K562 (cell line): ENCODE data around the gene IL18RAP. TPM values are rescaled to one million over a fixed set of nuclear protein-coding genes. Genes with fewer than 3 reads are reported as not detected.

ENCODE experiments used
- ATAC-seq: fragments of 200-7000 bp; cut with Tn5 transposase; 3 replicates; pipeline ENCODE4 v1.9.1; 2020; ENCODE audit warnings: moderate library complexity
- BruUV-seq: library from RNA; stranded (reverse); fragments of 400-500 nt; replicated peaks from 2 replicates; lab custom pipeline; 2021; lab: Mats Ljungman, UMichigan
- CTCF ChIA-PET: fragments of 300-600 bp; formaldehyde crosslinking; extraction: SDS; loops from one replicate; lab custom pipeline; 2021; ENCODE audit warnings: low intra/inter-chr PET ratio; lab: Yijun Ruan, JAX
- POLR2A ChIA-PET: fragments of 300-600, 350-650 bp; sonication (Branson Sonifier 250); formaldehyde crosslinking; extraction: SDS; loops from one replicate; lab custom pipeline; 2021; ENCODE audit warnings: antibody characterized with exemption, inconsistent platforms; lab: Yijun Ruan, JAX
- DNase-seq, 4 experiments: peaks; one replicate each; pipeline versions ENCODE4 v3.0.0 to v3.0.0-alpha.2; 2011 to 2018; ENCODE audit warnings: low spot score in 3 of 4, mixed read lengths in 3 of 4; ENCODE audit errors: extremely low read depth in 1 of 4
- FAIRE-seq: peaks from 2 replicates; lab custom pipeline; 2011; peaks lifted over from hg19 to GRCh38; lab: Jason Lieb, UNC
- H2AFZ ChIP-seq: 2 replicates; pipeline ENCODE4 v1.6.0; 2011; ENCODE audit warnings: low read depth, low read length, control low read depth, inconsistent platforms
- H3K27ac ChIP-seq: fragments of 200-600 bp; 3 replicates; pipeline ENCODE4 v1.8.0; 2011; ENCODE audit warnings: low read depth, mild to moderate bottlenecking, control low read depth, inconsistent platforms, low read length, moderate library complexity, mixed read lengths; ENCODE audit errors: extremely low read depth
- H3K27me3 ChIP-seq, 2 experiments: fragments of 300-600 bp in 1 of 2; 2 replicates in 1 of 2; 3 replicates in 1 of 2; pipeline versions ENCODE4 v1.6.0 to v1.8.0; 2011; ENCODE audit warnings: inconsistent platforms in 2 of 2, low read length in 2 of 2, mild to moderate bottlenecking in 1 of 2, mixed read lengths in 1 of 2, moderate library complexity in 1 of 2; ENCODE audit not compliant: control insufficient read depth in 2 of 2, insufficient read depth in 2 of 2
- H3K36me3 ChIP-seq: fragments of 300-600 bp; 3 replicates; pipeline ENCODE4 v1.8.0; 2011; ENCODE audit warnings: mild to moderate bottlenecking, low read length, inconsistent platforms; ENCODE audit not compliant: control insufficient read depth, insufficient read depth
- H3K4me1 ChIP-seq, 2 experiments: fragments of 200-600 bp in 1 of 2; replicated peaks in 1 of 2; 2 replicates in 1 of 2; 3 replicates in 1 of 2; pipeline versions ENCODE4 v1.5.1 to v1.8.0; 2011; ENCODE audit warnings: inconsistent platforms in 2 of 2, low read length in 2 of 2, mild to moderate bottlenecking in 1 of 2, mixed read lengths in 1 of 2, moderate library complexity in 1 of 2; ENCODE audit not compliant: control insufficient read depth in 2 of 2, insufficient read depth in 2 of 2
- H3K4me2 ChIP-seq: 2 replicates; pipeline ENCODE4 v1.6.1; 2011; ENCODE audit warnings: low read length, control low read depth, inconsistent platforms, mixed read lengths; ENCODE audit not compliant: insufficient read depth
- H3K4me3 ChIP-seq: fragments of 200-600 bp; sonication (generic), shearing (Covaris generic); 2 replicates; pipeline ENCODE4 v1.5.1; 2016; ENCODE audit warnings: control low read depth, inconsistent platforms
- H3K79me2 ChIP-seq: fragments of 200-600 bp; 3 replicates; pipeline ENCODE4 v1.8.0; 2011; ENCODE audit warnings: low read length, inconsistent platforms; ENCODE audit not compliant: control insufficient read depth, insufficient read depth
- H3K9ac ChIP-seq, 2 experiments: 2 replicates each; pipeline versions ENCODE4 v1.6.0 to v1.6.1; 2011; ENCODE audit warnings: low read depth in 2 of 2, low read length in 2 of 2, control low read depth in 1 of 2, inconsistent platforms in 1 of 2, mild to moderate bottlenecking in 1 of 2, mixed read lengths in 1 of 2; ENCODE audit not compliant: insufficient read depth in 1 of 2
- H3K9me1 ChIP-seq: one replicate; pipeline ENCODE4 v1.6.0; 2011; ENCODE audit warnings: inconsistent platforms, mild to moderate bottlenecking, low read length, moderate library complexity; ENCODE audit not compliant: control insufficient read depth, insufficient read depth
- H3K9me3 ChIP-seq: replicated peaks from 2 replicates; pipeline ENCODE4 v1.5.1; 2011; ENCODE audit warnings: low read depth, low read length, inconsistent platforms; ENCODE audit not compliant: control insufficient read depth, insufficient read depth
- H4K20me1 ChIP-seq: replicated peaks from 2 replicates; pipeline ENCODE4 v1.6.1; 2011; ENCODE audit warnings: low read length, inconsistent platforms, mixed read lengths; ENCODE audit not compliant: control insufficient read depth, insufficient read depth
- CBFA2T3 ChIP-seq: fragments of 450-650 bp; IDR thresholded peaks from 2 replicates; pipeline ENCODE4 v1.6.1; 2017
- GABPB2 ChIP-seq: fragments of 250-450 bp; sonication (Bioruptor Pico); conservative IDR thresholded peaks from 2 replicates; pipeline ENCODE4 v1.5.1; 2021; ENCODE audit warnings: mild to moderate bottlenecking
- HSF4 ChIP-seq: fragments of 250-450 bp; sonication (Bioruptor Pico); IDR thresholded peaks from 2 replicates; pipeline ENCODE4 v2.1.2; 2022; ENCODE audit warnings: mild to moderate bottlenecking, moderate library complexity, borderline replicate concordance
- PHB2 ChIP-seq: fragments of 450-650 bp; IDR thresholded peaks from 2 replicates; pipeline ENCODE4 v1.6.1; 2017; ENCODE audit warnings: low read depth
- PHF20 ChIP-seq: fragments of 450-650 bp; IDR thresholded peaks from 2 replicates; pipeline ENCODE4 v1.6.1; 2018; ENCODE audit not compliant: partially characterized antibody
- SETDB1 ChIP-seq: IDR thresholded peaks from one replicate; pipeline ENCODE4 v1.6.1; 2012; ENCODE audit warnings: low read length, control low read depth, inconsistent platforms
- SFPQ ChIP-seq: fragments of 200-400 bp; formaldehyde crosslinking; IDR thresholded peaks from 2 replicates; pipeline ENCODE4 v1.6.1; 2017; ENCODE audit warnings: mild to moderate bottlenecking, low read depth, low read length, moderate library complexity
- SMARCA5 ChIP-seq: fragments of 450-650 bp; IDR thresholded peaks from 2 replicates; pipeline ENCODE4 v1.6.1; 2016
- SMC3 ChIP-seq: conservative IDR thresholded peaks from 2 replicates; pipeline ENCODE4 v1.6.1; 2011; ENCODE audit warnings: low read depth, low read length, improper control_type of control experiment; ENCODE audit not compliant: insufficient read depth
- SRF ChIP-seq, 2 experiments: fragments of 250-450, 450-650 bp in 1 of 2; sonication (Bioruptor Pico) in 1 of 2; sonication (generic) in 1 of 2; formaldehyde crosslinking; IDR thresholded peaks; 2 replicates each; pipeline versions ENCODE4 v1.5.0 to v1.5.1; 2020 to 2022; ENCODE audit warnings: mild to moderate bottlenecking in 1 of 2, missing genetic modification reagents in 1 of 2
- THRB ChIP-seq: fragments of 450-650 bp; formaldehyde crosslinking; conservative IDR thresholded peaks from 2 replicates; pipeline ENCODE4 v1.4.0; 2022; ENCODE audit warnings: mild to moderate bottlenecking, missing genetic modification characterization
- ZEB2 ChIP-seq: fragments of 450-650 bp; IDR thresholded peaks from 2 replicates; pipeline ENCODE4 v1.6.1; 2016
- WGBS: fragments of 100-300 bp; shearing (Covaris generic); methylation state at CpG from one replicate; pipeline ENCODE4 v1.1.6; 2016; ENCODE audit warnings: low coverage, mixed read lengths; ENCODE audit not compliant: insufficient coverage; ENCODE audit errors: missing lambda C conversion rate; 5-methylcytosine and 5-hydroxymethylcytosine counted together
- in situ Hi-C: fragments of 300-500 bp; cut with MboI; formaldehyde crosslinking; loops from 4 replicates; pipeline ENCODE4 v1.15.0; 2018; ENCODE audit warnings: inconsistent platforms, mixed read lengths
- intact Hi-C: fragments of 100-400 bp; cut with micrococcal nuclease; formaldehyde crosslinking; loops from 2 replicates; pipeline ENCODE4 v1.14.2; 2022
- polyA plus RNA-seq, 8 experiments: library from polyadenylated mRNA; depleted of rRNA in 4 of 8; stranded (reverse) in 5 of 8; unstranded in 3 of 8; fragments of >200 nt; fragmentation: Nextera tagmentation in 2 of 8; fragmentation: Illumina TruSeq in 1 of 8; extraction: Ambion mirVana in 2 of 8; extraction: Trizol in 1 of 8; gene quantifications; 2 replicates each; pipeline versions ENCODE4 v1.2.1 to v1.2.3, GENCODE V29; 2011 to 2014; ENCODE audit warnings: inconsistent platforms in 1 of 8, missing spikeins in 1 of 8
- total RNA-seq, 7 experiments: library from RNA; depleted of rRNA in 6 of 7; stranded (reverse); fragments of >200 nt in 6 of 7; fragmentation: Illumina TruSeq in 2 of 7; extraction: Trizol in 2 of 7; gene quantifications; 2 replicates each; pipeline versions ENCODE4 v1.2.1 to v1.2.3, GENCODE V29; 2011 to 2021; ENCODE audit warnings: low replicate concordance in 1 of 7
- TF ChIP-seq, protein P1 (sequence below): fragments of 450-650 bp; formaldehyde crosslinking; IDR thresholded peaks from 2 replicates; pipeline ENCODE4 v1.4.0; 2020; ENCODE audit warnings: mild to moderate bottlenecking
- TF ChIP-seq, protein P2 (sequence below): fragments of 450-650 bp; formaldehyde crosslinking; IDR thresholded peaks from 2 replicates; pipeline ENCODE4 v1.4.0; 2022; ENCODE audit warnings: mild to moderate bottlenecking, moderate library complexity

IL18RAP gene
- total and polyA plus RNA-seq, 9 of the 15 experiments (the other 6 are each of a cell fraction or from before 2014, with no cell fraction given), result 1.1 to 20.5 (median 5.8) TPM

GRCh38 chr2:102442967-102443828, 20.2 kb downstream of the IL18RAP start:
- CTCF ChIA-PET, result interaction anchor here (1.0 to 2.1 kb wide), 5 partner anchors 33 to 559 kb away, joined by 4 to 13 read pairs (median 4); partner anchors contain the start of gene IL18R1
- Histone ChIP-seq H2AFZ (peak overlapping the region; percentile 70), H3K79me2 (no peaks in the 10 kb centered on the region), H3K36me3 (no peaks in the 10 kb centered on the region), H3K4me2 (no peak overlapping the region), H3K4me3 (no peak overlapping the region), H3K9ac (no peak overlapping the region), H3K27ac (no peak overlapping the region), H3K9me3 (no peaks in the 10 kb centered on the region), H3K27me3 (no peaks in the 10 kb centered on the region), H3K9me1 (no peaks in the 10 kb centered on the region), H3K4me1 (peaks cover 9 to 17% of the 10 kb centered on the region in 2 experiments; a peak in 4 of 5 replicates), H4K20me1 (no peaks in the 10 kb centered on the region)
- peak; percentile 82 for FAIRE-seq
- DNase-seq, result peak in 3 of 4 experiments; percentile 17 to 65 (median 34)
- in situ Hi-C loops (loop anchor here (5.0 kb wide), 2 partner anchors 191 to 421 kb away; no protein-coding TSS in a partner anchor), intact Hi-C loops (loop anchor here (1.0 to 5.0 kb wide), 4 partner anchors 20 to 436 kb away; partner anchors contain the start of gene IL18RAP)
- peak; percentile 85 for ATAC-seq
- POLR2A ChIA-PET, result interaction anchor here (0.5 to 1.7 kb wide), 4 partner anchors 9 to 203 kb away, joined by 3 to 4 read pairs (median 3); no protein-coding TSS in a partner anchor
- BruUV-seq, result no TSS peak
- 17% methylated on average over 13 of the region's 13 CpGs for WGBS
- TF ChIP-seq SRF (CRISPR knock-in tag; IDR thresholded peaks at IDR 0.05) (no peak), THRB (no peak), PHB2 (no peak), SMARCA5 (no peak), ZEB2 (0 out of 2 replicates have a peak, but pooled peaks have one; percentile 45), CBFA2T3 (no peak), SETDB1 (no peak), SMC3 (peak; percentile 75), HSF4 (CRISPR knock-in tag) (no peak), GABPB2 (CRISPR knock-in tag) (no peak), SFPQ (no peak), PHF20 (no peak)
- TF ChIP-seq, protein P1, sequence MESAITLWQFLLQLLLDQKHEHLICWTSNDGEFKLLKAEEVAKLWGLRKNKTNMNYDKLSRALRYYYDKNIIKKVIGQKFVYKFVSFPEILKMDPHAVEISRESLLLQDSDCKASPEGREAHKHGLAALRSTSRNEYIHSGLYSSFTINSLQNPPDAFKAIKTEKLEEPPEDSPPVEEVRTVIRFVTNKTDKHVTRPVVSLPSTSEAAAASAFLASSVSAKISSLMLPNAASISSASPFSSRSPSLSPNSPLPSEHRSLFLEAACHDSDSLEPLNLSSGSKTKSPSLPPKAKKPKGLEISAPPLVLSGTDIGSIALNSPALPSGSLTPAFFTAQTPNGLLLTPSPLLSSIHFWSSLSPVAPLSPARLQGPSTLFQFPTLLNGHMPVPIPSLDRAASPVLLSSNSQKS (CRISPR knock-in tag), result no peak
- TF ChIP-seq, protein P2, sequence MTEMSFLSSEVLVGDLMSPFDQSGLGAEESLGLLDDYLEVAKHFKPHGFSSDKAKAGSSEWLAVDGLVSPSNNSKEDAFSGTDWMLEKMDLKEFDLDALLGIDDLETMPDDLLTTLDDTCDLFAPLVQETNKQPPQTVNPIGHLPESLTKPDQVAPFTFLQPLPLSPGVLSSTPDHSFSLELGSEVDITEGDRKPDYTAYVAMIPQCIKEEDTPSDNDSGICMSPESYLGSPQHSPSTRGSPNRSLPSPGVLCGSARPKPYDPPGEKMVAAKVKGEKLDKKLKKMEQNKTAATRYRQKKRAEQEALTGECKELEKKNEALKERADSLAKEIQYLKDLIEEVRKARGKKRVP (CRISPR knock-in tag), result no peak
